ENCODE results near the gene HSPH1.
A peak's percentile ranks its signal among the peaks of the same experiment; 100 is the strongest.
"Not testable (repeated sequence)": the region's sequence is repeated elsewhere in the genome, so short reads cannot be mapped to it uniquely, and the experiment has no call there.

HSPH1 gene

DNA sequence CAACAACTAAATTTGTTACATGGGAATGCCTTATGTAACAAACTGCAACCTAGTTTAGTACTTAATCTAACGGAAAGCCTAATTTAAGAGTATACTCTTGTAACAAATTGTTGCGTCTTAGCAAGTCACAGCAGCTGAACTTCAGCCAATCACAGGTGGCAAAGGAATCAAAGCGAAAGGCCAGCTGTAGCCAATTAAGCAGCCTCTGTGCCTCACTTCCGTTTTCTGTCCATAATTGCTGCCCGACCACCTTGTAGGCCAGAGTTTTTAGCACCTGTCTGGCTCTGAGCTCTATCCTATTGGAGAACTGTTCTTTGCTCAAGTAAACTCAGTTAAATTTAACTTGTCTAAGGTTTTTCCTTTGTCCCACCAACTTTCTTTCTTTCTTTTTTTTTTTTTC lies 18.1 kb upstream of the HSPH1 start:
- no peak overlapping the region for H3K4me3 ChIP-seq (ENCODE audit: low read length)
- no peak for DNase-seq (ENCODE audit: low read depth, low spot score)

DNA sequence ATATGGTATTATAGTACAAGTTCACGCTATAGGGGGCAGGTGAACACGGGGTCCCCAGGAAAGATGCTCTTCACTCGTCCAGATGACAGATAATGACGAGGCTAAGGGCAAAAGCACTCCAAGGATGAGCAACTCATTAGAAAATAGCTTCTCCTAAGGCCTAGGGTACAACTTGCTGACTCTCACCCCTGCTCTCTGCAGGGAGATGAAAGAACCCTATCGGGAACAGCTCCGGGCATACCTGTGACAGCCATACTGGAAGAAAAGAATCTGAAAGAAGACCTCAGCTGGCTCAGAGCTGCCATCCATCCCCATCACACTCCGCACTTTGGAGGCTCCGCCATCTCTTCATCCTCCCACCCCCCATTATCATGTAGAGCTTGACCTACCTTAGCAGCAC lies 17.5 kb upstream of the HSPH1 start:
- no peak for DNase-seq (ENCODE audit: low read depth, low spot score)
- no peak overlapping the region for H3K4me3 ChIP-seq (ENCODE audit: low read length)

DNA sequence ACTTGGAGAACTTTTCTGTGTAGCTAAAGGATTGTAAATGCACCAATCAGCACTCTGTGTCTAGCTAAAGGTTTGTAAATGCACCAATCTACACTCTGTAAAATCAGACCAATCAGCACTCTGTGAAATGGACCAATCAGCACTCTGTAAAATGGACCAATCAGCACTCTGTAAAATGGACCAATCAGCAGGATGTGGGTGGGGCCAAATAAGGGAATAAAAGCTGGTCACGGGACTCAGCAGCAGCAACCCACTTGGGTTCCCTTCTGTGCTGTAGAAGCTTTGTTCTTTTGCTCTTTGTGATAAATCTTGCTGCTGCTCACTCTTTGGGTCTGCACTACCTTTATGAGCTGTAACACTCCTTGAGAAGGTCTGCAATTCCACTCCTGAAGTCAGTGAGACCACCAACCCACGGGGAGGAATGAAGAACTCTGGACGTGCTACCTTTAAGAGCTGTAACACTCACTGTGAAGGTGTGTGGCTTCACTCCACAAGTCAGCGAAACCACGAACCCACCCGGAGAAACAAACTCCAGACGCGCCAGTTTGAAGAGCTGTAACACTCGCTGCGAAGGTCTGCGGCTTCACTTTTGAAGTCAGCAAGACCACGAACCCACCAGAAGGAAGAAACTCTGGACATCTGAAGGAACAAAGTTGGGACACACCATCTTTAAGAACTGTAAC lies 16.2 kb upstream of the HSPH1 start:
- H3K4me3 ChIP-seq (ENCODE audit: low read length); DNase-seq (ENCODE audit: low read depth, low spot score): not testable (repeated sequence)

DNA sequence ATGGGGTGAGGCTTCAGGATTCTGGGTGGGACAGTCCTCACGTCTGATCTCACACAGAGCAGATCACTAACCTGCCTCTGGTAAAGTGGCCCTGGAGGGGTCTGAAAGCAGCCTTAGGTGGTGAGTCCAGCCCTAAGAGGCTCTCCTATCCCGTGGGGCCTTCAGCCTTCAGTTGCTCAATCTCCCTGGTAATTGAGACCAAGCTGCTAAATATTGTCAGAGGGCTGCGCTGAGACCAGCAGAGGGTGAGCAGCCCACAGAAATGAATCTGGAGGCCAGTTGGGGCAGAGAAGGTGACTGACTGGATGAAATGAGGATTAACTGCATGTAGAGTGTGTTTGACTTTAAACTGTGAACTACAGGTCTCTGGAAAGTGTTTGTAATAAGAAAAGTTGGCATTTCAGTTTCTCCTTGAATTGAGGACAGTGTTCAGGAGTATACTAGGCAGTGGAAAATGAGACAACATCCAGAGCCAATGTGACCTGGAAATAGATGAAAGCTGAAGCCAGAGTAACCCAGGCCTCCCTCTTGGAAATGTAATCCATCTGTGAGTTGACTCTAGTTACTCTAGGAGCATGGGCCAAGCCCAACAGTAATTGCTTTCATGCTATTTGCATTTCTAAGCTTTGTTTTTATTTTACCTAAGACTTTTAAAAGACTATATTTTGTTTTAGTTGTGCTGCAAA lies 14.3 kb upstream of the HSPH1 start:
- DNase-seq (ENCODE audit: low read depth, low spot score): no peak
- H3K4me3 ChIP-seq (ENCODE audit: low read length): no peak overlapping the region

DNA sequence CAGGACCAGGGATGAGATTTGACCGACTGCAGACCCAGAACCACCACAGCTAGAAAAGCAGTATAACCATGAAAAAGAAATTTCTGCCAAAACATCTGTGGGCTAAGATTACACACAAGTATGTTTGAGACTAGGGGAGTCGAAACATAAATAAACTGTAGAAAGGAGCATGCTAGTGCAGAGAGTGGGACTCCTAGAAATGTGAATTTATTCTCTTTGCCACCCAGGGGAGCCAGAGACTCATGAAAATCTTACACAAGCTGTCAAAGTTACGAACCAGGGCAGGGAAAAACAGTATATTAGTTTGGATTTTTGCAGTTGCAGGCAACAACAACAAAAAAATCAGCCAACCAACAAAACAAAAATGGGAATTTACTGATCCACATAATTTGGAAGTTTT lies 12.3 kb upstream of the HSPH1 start:
- no peak overlapping the region for H3K4me3 ChIP-seq (ENCODE audit: low read length)
- DNase-seq (ENCODE audit: low read depth, low spot score): no peak

DNA sequence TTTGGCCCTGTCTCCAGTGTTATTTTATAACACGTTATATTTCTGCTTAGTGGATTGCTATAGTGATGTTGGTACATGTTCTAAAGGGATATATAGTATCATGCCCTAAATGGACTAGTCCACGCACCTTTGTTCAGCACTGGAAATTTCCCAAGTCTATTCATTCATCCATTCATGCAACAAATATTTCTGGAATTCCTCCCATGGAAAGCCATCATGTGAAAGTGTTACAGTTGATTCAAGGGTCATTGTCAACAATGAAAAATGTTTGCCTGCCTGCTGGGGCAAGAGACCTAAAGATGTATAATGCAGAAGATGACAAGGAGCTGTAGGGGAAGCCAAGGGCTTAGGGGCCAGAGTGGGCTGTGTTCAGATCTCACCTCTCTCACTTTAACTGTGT lies 10.8 kb upstream of the HSPH1 start:
- no peak overlapping the region for H3K4me3 ChIP-seq (ENCODE audit: low read length)
- no peak for DNase-seq (ENCODE audit: low read depth, low spot score)

DNA sequence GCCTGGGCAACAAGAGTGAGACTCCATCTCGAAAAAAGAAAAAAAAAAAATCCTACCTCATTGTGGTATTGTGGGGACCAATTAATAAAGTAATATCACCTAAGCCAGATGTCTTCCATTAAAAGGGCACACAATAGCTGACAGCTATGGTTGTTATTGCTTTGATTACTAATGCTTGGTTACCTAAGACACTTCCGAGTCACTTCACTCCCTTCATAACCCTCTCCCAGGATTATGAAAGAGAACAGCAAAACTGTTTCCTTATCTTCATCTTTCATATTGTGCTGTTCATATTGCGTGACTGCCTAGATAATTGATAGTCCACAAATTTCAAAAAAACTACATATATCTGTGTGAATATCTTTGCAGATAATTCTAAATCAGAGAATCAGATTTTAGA lies 10.3 kb upstream of the HSPH1 start:
- DNase-seq (ENCODE audit: low read depth, low spot score): no peak
- no peak overlapping the region for H3K4me3 ChIP-seq (ENCODE audit: low read length)

DNA sequence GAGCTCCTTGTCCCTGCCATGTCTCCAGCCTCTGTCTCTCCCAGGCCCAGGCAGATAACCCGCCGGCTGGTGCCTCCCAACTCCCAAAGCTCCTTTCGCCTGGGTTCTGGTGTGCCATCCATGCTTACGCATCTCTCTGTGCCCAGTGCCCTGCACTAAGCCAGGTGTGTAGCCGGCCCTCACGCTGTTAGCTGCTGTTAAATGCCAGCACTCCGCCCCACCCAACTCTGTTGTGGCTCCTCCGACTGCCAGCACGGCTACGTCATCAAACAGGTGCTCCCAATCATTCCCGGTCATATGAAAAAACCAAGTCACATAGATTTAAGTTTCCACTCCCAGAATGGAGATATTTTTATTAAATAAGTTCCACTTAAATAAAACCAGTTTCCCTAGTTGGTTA lies 7.0 kb upstream of the HSPH1 start:
- no peak for DNase-seq (ENCODE audit: low read depth, low spot score)
- H3K4me3 ChIP-seq (ENCODE audit: low read length): no peak overlapping the region

DNA sequence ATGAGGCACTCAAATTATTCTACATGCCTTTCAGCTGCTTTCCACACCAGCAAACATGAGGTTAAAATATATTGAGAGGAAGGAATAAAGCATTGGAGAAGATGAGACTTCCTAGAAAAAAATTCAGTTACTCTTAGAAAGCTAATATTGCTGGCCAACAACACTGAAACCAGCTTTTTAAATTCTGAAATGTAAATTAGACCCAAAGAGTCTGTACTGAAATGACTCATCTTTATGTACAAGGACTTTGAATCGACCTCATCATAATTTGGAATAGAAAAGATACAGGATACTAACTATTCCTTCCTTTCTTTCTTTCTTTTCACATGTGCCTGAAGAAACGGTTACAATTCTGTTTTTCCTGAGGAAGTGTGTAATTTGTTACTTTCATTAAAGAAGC lies 6.5 kb upstream of the HSPH1 start:
- no peak for DNase-seq (ENCODE audit: low read depth, low spot score)
- no peak overlapping the region for H3K4me3 ChIP-seq (ENCODE audit: low read length)

DNA sequence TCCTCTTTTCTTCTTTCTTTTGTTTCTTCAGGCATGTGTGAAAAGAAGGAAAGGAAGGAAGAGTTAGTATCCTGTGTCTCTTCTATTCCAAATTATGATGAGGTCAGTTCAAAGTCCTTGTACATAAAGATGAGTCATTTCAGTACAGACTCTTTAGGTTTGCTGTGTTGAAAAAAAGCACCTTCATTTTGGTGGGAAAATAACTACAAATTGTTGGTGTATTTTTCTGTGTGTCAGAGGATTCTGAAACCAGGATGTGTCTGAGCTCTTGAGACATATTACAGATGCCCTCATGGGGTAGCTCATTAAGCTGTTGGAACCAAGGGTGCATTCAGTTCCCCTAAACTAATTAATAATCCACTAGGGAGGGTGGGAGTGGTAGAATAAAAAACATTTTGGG lies 5.8 kb upstream of the HSPH1 start:
- H3K4me3 ChIP-seq (ENCODE audit: low read length): no peak overlapping the region
- no peak for DNase-seq (ENCODE audit: low read depth, low spot score)

DNA sequence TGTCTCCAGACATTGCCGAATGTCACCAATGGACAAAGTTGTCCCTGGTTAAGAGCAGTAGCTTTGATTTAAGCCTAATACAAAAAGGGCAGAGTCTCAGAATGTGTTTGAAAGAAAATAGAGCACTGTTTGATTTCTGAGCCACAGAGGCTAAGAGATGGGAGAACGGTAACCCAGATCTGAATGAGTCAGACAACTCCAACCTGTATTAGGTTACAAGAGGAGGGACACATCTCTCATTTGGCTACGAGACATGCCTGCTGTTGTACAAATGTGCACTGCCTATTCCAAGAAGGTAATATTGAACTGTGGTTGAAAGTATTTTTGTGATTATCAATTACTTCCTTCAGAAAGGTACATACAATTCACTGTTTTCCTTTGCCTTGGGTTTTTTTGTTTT lies 4.9 kb upstream of the HSPH1 start:
- H3K4me3 ChIP-seq (ENCODE audit: low read length): no peak overlapping the region

DNA sequence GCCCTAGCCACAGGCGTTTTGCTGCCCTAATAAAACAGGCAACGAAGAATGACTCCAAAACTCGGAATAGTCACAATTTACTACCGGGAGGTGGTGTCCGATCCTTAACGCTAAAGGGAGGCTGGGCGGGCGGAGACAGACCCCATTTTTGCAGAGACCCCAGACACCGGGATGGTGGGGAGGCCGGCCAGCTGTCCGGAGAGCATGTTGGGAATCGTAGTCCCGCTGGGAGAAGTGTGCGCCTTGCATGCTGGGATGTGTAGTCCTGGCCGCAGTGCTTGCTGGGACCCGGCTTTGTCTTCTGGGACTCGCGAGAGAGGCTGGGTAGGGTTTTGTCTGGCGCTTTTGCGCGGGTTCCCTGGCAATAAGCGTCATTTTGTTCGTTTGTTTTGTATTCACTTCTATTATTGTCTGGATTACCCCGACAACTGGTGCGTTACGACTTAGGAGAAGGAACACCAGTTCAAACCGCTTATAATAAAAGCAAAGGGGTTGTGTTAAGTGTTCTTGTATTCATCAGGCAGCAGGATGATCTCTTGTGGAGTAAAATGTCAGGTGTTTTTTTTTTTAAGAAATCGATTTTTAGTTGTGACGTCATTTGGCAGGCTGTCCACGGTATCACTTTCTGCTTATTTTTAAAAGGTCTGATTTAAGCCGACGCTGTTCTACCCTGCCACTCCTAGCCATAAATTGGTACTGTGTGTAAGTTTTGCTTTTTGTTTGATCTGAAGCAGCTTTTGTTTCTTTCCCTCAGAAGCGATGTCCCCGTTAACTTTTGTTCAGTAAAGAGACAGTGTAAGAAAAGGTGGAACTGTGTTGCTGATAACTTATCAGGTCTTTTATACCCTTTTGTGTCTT lies 676 bp upstream of the HSPH1 start:
- DNase-seq (ENCODE audit: low read depth, low spot score): peak; percentile 98

More for the DNA sequence above, 4.9 kb upstream of the HSPH1 start:
- DNase-seq (ENCODE audit: low read depth, low spot score): no peak

DNA sequence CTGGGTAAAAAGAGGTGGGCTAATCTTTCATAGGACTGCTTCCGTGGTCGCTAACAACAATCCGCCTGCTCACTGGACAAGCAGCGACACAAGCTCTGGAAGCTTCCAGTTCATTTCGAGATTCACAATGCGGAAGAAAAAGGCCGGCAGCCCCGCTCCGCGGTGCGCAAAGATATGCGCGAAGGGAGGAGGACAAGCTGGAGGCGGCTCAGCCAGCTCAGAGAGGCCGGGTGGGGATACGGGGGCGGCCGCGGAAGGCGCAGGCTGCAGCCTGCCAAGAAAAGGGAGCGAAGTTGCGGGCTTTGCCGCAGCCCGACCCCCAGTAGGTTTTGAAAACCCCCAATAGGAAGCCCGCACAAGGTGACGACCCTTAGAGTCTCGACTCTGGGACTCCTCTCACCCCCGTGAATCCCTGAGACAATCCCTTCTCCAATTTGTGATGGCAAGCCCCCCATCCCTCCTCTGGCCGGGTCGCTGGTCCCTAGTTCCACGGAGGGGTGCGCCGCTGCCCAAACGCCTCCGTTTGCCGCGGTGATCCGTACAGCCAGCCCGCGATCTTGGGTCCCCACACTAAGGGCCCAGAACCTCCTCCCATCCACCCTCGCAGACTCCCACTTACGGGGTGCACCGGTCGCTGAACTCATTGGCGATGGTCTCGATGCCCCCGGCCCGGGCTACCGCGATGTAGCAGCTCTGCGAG lies 697 bp downstream of the HSPH1 start:
- DNase-seq (ENCODE audit: low read depth, low spot score): no peak
- H3K4me3 ChIP-seq (ENCODE audit: low read length): peak overlapping the region; percentile 86

More for the DNA sequence above, 676 bp upstream of the HSPH1 start:
- H3K4me3 ChIP-seq (ENCODE audit: low read length): peak overlapping the region; percentile 86

DNA sequence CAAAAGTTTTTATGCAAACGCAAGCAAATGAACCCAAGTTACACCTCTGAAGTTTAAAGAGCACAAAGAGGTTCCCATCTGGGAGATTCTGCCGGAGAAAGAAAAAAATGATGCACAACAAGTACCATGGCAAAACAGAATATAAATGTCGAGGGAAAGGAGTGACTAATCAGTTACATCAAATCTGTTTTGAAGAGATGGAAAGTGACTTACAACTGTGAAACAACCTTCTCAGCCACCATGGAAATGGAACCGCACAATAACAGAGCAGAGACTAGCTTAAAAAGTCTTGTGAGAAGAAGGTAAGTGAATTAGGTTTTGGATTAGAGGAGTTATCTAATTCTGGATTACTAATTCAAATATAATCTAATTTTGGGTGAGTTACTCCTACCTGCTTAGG lies 2.4 kb downstream of the HSPH1 start:
- H3K4me3 ChIP-seq (ENCODE audit: low read length): no peak overlapping the region; the same call in 1 of the 2 replicates
- no peak for DNase-seq (ENCODE audit: low read depth, low spot score)

DNA sequence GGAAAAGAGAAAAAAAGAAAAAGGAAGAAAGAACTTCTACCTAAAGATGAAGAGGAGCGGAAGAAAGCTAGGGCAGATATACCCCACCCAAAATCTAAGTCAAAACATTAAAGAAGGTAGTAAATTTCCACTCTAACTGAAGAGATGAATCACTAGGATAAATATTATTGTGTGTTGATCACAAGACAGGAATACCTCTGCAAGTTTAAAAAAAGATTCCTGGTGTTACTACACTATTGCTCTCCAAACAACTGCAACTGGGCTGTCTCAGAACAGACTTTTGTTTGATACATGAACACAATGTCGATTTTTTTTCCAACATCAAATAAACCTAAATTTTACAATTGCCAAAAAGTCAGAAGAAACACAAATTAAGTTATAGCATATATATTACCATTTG lies 6.8 kb downstream of the HSPH1 start:
- H3K4me3 ChIP-seq (ENCODE audit: low read length): no peak overlapping the region
- DNase-seq (ENCODE audit: low read depth, low spot score): no peak

DNA sequence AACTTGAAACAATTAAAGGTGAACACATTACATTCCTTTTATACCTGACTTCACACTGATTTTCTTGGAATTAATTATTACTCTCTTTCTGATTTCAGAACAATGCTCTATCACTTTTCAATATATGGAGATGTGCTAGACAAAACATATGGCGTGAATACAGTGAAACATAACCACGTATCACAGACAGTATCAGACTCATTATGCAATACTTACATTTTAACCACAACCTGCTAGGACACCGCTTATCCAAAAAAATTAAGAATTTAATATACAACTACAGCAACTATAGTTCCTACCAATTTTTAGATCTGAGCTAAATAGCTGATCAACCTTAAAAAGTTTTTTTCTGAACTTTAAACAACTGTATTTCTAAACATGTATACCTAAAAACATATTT lies 9.9 kb downstream of the HSPH1 start:
- no peak overlapping the region for H3K4me3 ChIP-seq (ENCODE audit: low read length)
- no peak for DNase-seq (ENCODE audit: low read depth, low spot score)

DNA sequence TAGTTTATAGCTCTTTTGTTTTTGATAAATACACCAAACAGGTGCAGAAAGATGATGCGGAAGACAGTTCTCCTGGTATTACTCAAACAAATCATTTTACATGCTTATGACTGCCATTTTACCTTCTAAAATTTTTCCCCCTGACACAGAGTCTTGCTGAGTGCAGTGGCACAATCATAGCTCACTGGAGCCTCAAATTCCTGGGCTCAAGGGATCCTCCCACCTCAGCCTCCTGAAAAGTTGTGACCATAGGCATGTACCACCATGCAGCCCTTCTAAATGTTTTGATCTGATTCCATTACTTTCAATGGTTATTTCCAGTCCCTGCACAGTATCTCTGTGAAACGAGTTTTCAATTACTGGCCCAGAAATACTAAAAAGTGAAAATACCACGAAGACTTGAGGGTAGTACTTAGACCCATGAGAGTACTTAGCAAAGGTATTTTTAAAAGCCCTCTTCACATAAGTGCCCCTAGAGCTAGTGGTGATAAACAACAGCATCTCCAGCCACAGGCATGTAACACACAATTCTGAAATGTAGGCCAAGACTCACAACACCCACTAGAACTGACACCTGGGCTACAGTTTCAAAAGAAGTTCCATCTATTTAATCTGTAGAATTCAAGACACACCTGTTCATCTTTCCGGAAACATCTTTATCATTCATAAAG lies 11.3 kb downstream of the HSPH1 start:
- no peak for DNase-seq (ENCODE audit: low read depth, low spot score)
- no peak overlapping the region for H3K4me3 ChIP-seq (ENCODE audit: low read length)

DNA sequence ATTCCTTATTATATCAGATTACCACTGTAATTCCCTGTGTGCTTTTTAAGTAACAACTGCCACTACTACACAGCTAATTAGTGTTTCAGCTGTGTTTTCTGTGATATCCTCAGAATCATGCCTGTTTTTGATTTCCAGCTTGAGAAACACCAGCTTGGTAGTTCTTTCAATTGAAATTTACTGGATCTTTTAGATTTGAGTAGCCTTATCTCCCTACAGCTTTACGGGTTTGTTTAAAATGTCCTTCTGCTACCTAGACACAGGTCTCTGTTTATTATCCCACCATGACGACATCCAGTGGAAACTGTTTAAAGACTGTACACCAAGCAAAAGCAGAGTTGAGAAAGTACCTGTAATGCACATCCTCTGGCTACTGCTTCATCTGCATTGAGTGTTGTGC lies 12.1 kb downstream of the HSPH1 start:
- DNase-seq (ENCODE audit: low read depth, low spot score): no peak

DNA sequence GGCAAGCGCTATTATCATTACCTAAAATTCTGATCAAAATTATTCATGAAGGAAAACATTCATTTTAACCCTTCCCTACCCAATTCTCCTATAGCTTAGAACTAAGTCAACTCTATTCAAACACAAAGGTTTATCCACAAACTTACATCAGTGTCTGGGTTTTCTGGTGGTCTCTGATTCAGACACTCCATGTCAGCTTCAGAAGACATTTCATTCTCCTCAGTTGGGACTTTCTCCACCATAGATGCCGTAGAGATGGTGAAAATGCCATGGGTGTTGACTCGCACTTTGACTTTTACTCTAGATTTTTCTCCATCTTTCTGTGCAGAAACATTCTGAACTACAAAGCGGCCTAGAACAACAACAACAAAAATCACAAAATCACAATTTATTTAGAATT lies 16.3 kb downstream of the HSPH1 start:
- DNase-seq (ENCODE audit: low read depth, low spot score): no peak

More for the DNA sequence above, 12.1 kb downstream of the HSPH1 start:
- H3K4me3 ChIP-seq (ENCODE audit: low read length): no peak overlapping the region

More for the DNA sequence above, 16.3 kb downstream of the HSPH1 start:
- no peak overlapping the region for H3K4me3 ChIP-seq (ENCODE audit: low read length)
